Measurements from ENCODE around the gene TNFSF9.

Gene TNFSF9

DNA sequence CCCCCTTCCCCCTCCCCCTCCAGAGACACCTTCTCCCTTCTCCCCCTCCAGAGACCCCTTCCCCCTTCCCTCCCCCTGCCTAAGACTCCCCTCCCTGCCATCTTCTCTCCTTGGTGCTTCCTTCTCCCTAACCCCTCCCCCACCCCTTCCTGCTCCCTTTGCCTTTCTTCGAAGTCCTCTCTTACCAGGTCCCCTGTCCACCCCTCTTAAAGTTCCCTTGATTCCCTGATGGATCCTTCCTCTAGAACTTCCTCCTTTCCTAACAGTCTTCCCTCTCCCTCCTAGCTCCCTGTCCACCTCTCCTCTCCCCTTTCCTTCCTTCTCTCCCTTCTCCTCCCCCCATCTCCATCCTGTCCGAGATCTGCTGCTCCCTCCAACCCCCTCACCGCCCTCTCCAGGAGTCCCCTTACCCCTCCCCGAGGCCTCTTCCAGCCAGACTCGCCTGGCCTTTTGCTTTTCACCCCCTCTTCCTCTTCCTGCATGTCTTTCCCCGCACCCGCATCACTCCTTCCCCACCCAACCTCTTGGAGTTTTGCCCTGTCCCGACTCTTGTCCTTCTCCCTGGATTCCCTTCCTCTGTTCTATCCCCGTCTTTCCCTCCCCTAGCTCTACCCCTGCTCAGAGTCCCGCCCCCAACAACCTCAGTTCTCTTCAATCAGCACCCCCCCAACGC lies 3.1 kb downstream of the TNFSF9 start:
- TF ChIP-seq GATA3 (IDR thresholded peaks at IDR 0.05; ENCODE audit: low read depth, low read length) (no peak), GATA2 (IDR thresholded peaks at IDR 0.05; ENCODE audit: low read depth, low read length) (no peak)

DNA sequence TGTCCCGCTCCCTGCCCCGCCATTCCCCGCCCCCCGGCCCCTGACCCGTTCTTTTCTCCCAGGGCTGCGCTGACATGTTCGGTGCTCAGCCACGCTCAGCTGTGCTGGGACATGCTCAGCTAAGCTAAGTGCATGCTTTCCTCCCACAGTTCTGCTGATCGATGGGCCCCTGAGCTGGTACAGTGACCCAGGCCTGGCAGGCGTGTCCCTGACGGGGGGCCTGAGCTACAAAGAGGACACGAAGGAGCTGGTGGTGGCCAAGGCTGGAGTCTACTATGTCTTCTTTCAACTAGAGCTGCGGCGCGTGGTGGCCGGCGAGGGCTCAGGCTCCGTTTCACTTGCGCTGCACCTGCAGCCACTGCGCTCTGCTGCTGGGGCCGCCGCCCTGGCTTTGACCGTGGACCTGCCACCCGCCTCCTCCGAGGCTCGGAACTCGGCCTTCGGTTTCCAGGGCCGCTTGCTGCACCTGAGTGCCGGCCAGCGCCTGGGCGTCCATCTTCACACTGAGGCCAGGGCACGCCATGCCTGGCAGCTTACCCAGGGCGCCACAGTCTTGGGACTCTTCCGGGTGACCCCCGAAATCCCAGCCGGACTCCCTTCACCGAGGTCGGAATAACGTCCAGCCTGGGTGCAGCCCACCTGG lies 3.7 kb downstream of the TNFSF9 start:
- TF ChIP-seq GATA3 (IDR thresholded peaks at IDR 0.05; ENCODE audit: low read depth, low read length): no peak
- no peak for TF ChIP-seq GATA2 (IDR thresholded peaks at IDR 0.05; ENCODE audit: low read depth, low read length)

DNA sequence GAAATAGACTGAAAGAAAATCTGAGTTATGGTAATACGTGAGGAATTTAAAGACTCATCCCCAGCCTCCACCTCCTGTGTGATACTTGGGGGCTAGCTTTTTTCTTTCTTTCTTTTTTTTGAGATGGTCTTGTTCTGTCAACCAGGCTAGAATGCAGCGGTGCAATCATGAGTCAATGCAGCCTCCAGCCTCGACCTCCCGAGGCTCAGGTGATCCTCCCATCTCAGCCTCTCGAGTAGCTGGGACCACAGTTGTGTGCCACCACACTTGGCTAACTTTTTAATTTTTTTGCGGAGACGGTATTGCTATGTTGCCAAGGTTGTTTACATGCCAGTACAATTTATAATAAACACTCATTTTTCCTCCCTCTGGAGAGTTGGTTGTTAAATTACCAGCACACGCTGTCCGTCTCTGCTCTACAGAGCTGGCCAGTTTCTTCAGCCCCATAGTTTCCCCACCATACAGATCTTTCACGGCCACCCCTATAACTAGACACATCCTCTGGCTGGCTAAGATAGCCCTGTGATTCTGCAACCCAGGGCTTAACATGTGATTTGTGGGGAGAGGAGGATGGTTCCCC lies 4.8 kb downstream of the TNFSF9 start:
- no peak for TF ChIP-seq GATA3 (IDR thresholded peaks at IDR 0.05; ENCODE audit: low read depth, low read length)
- TF ChIP-seq GATA2 (IDR thresholded peaks at IDR 0.05; ENCODE audit: low read depth, low read length): no peak

DNA sequence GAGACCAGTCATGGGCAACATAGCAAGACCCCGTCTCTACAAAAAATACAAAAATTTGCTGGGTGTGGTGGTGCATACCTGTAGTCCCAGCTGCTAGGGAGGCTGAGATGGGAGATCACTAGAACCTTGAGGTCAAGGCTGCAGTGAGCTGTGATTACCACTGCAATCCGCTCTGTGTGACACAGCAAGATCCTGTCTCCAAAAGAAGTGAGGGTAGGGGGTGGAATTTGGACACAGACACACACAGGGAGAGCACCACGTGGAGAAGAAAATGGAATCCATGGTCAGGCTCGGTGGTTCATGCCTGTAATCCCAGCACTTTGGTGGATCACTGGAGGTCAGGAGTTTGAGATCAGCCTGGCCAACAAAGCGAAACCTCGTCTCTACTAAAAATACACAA lies 8.7 kb downstream of the TNFSF9 start:
- TF ChIP-seq GATA3 (IDR thresholded peaks at IDR 0.05; ENCODE audit: low read depth, low read length) (no peak), GATA2 (IDR thresholded peaks at IDR 0.05; ENCODE audit: low read depth, low read length) (no peak)

DNA sequence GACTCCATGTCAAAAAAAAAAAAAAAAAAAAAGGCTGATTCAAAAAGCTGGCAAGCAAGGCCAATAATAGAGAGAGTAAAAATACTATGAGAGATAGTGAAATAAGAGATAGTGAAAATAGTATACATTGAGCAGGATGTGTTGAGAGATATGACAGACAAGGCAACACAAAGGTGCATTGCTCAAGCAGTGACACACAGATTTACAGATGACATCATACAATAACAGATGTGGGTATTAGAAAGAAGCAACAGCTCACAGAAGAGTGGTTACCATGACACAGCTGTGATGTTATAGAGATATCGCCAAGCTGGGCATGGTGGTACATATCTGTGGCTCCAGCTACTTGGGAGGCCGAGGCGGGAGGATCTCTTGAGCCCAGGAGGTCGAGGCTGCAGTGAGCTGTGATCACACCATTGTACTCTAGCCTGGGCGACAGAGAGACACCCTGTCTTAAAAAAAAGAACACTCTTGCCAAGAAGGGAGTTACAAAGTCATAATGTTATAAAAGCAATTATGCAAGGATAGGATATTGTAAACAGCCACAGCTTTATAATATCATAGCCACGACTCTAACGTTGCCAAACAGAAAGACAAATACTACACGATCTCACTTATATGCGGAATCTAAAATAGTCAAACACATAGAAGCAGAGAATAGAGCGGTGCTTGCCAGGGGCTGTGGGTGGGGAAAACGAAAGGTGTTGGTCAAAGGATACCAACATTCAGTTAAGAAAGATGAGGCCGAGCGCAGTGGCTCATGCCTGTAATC lies 10.3 kb downstream of the TNFSF9 start:
- TF ChIP-seq GATA3 (IDR thresholded peaks at IDR 0.05; ENCODE audit: low read depth, low read length): no peak
- TF ChIP-seq GATA2 (IDR thresholded peaks at IDR 0.05; ENCODE audit: low read depth, low read length): no peak

DNA sequence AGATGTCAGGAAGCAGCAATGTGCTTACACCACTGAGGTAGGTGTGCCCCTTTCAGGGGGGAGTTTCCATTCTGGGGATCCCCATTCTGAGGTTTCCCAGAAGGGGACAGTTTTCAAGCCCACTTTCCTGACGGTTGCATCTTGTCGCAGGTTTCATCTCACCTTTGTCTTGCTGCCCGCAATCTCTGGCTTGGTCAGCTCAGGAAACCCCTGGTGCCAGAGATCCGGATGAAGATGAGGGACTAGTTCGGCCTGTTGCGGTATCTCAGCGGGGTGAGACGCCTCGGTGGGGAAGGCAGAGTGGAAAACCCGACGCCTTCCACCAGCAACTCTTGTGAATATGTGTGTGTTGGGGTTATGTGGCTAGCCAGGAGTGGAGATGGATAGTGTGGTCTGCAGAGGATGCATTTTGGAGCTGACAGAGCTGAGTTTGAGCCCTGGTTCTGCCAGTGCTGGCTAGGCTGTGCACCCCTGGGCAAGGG lies 13.1 kb downstream of the TNFSF9 start:
- TF ChIP-seq GATA3 (IDR thresholded peaks at IDR 0.05; ENCODE audit: low read depth, low read length) (no peak), GATA2 (IDR thresholded peaks at IDR 0.05; ENCODE audit: low read depth, low read length) (no peak)

DNA sequence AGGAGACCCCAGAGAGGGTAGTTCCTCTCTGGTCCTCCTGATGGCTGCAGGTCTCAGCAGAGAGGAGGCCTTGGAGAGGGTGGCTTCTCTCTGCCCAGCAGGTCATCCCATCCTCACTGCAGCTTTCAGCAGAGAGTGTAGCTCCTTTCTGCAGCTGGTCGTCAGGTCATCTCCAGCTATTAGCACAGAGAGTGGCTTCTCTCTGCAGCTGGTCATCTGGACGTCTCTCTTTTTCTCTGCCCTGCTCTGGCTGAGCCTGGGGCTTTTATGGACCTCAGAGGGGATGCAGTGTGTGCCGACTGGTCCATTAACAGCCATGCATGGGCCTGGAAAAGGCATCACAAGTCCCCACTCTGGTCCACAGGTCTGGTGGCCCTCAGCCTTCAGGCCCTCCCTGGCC lies 20.3 kb downstream of the TNFSF9 start:
- no peak for TF ChIP-seq GATA2 (IDR thresholded peaks at IDR 0.05; ENCODE audit: low read depth, low read length)
- no peak for TF ChIP-seq GATA3 (IDR thresholded peaks at IDR 0.05; ENCODE audit: low read depth, low read length)

DNA sequence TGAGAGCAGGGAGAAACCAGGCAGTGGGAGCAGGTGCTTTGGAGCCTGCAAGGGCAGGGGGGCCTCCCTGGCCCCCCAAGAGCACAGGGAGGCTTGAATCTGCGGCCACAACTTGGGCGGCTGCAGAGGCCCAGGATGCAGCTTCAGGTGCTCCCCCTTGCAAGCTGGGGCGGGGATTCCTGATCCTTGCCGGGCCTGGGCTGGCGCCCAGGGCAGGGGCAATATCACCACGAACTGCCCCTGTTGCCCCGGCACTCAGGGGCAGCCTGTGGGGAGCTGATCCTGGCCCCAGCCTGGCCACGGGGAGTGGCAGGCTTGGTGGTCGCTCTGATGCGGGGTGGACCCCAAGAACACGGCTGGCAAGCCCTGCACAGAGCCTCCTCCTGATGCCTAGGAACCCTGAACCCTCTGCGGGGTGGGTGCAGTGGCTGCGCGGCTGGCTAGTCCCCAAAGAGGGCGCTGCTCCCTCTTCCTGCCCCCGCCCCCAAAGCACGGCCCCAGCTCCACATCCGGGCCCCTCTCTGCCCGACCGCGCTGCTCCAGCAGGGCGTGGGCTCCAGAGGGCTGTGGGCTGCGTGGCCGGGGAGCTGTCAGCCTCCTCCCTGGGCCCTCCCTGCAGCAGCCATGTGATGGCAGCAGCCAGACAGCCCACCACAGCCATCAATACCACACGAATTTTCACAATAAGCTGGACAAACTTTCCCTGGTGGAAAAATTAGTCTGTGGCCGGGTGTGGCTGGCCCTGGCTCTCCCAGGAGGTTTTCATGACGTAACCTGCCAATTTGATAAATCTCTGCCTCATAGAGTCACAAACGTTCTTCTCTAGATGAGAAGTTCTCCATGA lies 21.0 kb downstream of the TNFSF9 start:
- TF ChIP-seq GATA2 (IDR thresholded peaks at IDR 0.05; ENCODE audit: low read depth, low read length): no peak
- TF ChIP-seq GATA3 (IDR thresholded peaks at IDR 0.05; ENCODE audit: low read depth, low read length): no peak

DNA sequence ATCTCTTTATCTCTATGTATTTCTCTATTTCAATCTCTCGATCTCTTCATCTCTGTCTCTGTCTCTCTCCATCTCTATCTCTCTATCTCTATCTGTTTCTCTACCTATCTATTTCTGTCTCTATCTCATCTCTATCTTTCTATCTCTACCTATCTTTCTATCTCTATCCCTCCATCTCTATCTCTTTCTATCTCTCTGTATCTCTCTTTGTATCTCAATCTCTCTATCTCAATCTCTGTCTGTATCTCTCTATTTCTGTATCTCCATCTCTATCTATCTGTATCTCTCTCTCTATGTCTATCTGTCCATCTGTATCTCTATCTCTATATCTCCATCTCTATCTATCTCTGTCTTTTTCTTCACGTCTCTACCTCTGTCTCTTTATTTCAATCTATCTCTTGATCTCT lies 25.2 kb downstream of the TNFSF9 start:
- TF ChIP-seq GATA2 (IDR thresholded peaks at IDR 0.05; ENCODE audit: low read depth, low read length): no peak
- no peak for TF ChIP-seq GATA3 (IDR thresholded peaks at IDR 0.05; ENCODE audit: low read depth, low read length)

DNA sequence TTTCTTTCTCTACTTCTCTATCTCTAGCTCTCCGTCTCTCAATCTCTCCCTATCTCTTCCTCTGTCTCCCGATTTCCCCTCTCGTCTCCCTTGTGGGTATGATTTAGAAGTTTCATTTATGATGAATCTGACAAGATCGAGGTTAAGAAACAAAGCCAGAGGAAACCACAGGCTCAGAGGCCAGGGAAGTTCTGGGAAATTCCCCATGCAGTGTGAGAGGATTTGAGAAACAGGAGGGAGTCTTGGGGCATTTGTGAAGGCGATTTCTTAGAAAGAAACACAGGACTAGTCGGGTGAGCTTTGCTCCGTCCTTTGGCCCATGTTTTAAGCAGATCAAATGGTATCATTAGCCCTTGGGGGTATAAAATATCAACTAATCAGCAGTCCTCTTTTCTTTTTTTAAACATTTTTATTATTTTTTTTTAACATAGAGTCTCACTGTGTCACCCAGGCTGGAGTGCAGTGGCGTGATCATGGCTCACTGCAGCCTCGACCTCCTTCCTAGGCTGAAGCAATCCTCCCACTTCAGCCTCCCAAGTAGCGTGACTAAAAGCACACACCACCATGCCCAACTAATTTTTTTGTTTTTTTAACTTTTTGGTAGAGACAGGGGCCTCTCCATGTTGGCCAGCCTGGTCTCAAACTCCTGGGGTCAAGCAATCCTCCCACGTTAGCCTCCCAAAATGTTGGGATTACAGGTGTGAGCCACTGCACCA lies 25.8 kb downstream of the TNFSF9 start:
- TF ChIP-seq GATA3 (IDR thresholded peaks at IDR 0.05; ENCODE audit: low read depth, low read length) (no peak), GATA2 (IDR thresholded peaks at IDR 0.05; ENCODE audit: low read depth, low read length) (no peak)

DNA sequence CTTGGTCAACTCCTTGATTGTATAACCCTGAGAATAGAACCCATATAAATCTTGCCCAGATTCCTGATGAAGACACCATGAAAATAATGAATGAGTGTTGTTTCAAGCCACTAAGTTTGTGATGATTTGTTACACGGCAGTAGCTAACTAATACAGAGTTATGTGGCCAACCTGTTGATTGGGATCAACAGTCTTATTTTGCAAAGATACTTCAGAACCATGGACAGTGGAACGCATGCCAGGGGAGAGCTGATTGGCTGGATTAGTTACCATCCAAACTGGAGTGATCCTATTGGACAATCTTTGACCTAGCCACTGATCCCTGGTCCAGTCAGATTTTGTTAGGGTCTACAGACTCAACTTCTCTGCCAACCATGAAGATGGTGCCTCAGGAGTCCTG lies 33.6 kb downstream of the TNFSF9 start:
- no peak for TF ChIP-seq GATA3 (IDR thresholded peaks at IDR 0.05; ENCODE audit: low read depth, low read length)
- TF ChIP-seq GATA2 (IDR thresholded peaks at IDR 0.05; ENCODE audit: low read depth, low read length): no peak

DNA sequence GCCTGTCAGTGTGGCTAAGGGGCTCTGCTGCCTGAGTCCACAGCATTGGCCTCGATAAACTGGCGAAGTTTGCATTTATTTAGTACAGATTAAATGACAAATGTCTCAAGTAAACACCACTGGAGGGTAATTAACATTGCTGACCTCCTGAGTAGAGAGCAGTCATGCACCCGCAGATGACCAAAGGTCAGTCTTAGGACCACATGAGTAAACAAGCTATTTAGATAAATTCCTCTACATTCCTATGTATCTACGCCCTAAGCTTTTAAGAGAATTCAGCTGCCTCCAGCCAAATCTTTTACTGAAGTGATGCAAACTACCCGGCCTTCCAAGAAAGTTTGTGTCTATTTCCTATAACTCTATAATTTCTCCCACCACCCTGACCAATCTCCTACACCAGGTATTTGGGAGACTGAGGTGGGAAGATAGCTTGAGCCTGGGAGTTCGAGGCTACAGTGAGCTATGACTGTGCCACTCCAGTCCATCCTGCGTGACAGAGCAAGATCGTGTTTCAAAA lies 37.2 kb downstream of the TNFSF9 start:
- TF ChIP-seq GATA2 (IDR thresholded peaks at IDR 0.05; ENCODE audit: low read depth, low read length) (no peak), GATA3 (IDR thresholded peaks at IDR 0.05; ENCODE audit: low read depth, low read length) (no peak)

DNA sequence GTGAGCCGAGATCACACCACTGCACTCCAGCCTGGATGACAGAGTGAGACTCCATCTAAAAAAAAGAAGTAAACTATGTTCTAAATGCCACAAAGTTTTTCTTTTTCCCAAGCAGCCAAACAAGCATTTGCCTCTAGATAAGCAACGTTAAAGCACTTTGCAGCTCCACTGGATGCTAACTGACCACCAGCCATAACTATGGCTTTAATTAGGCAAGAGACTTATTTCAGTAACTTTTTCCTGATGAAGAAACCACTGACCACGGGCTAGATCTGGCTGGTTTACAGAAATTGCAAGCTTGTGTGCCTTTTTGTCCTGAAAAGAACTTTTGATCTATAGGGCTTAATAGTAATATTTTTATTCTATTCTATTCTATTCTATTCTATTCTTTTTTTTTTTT lies 38.0 kb downstream of the TNFSF9 start:
- TF ChIP-seq GATA2 (IDR thresholded peaks at IDR 0.05; ENCODE audit: low read depth, low read length) (no peak), GATA3 (IDR thresholded peaks at IDR 0.05; ENCODE audit: low read depth, low read length) (no peak)
